OCI-LY1 (cell line): Measurements from ENCODE around the gene COL25A1.

Experiments used
- CTCF ChIP-seq: fragments of 200-600 bp; sonication (generic), shearing (Covaris generic); IDR thresholded peaks from 2 replicates; pipeline ENCODE4 v1.5.1; 2017; ENCODE audit warnings: mild to moderate bottlenecking, antibody characterized with exemption, low read length, moderate library complexity, mixed read lengths
- EZH2 ChIP-seq: fragments of 200-600 bp; sonication (generic), shearing (Covaris generic); IDR thresholded peaks from 2 replicates; pipeline ENCODE4 v1.8.0; 2017; ENCODE audit warnings: borderline replicate concordance, mixed run types, mild to moderate bottlenecking, antibody characterized with exemption, low read length, moderate library complexity, mixed read lengths

- TF ChIP-seq CTCF, result no peak
- TF ChIP-seq EZH2, result no peak
Measured at GRCh38 chr4:108794136-108794535, 508.3 kb downstream of the COL25A1 start.
